ENCODE measurements around the gene NKAPL. TPM values are rescaled to one million over a fixed set of nuclear protein-coding genes. Genes with fewer than 3 reads are reported as not detected.

The NKAPL gene
- total and polyA plus RNA-seq, 12 donors, result 0.37 to 3.4 (median 1.4) TPM; not detected in 1

DNA sequence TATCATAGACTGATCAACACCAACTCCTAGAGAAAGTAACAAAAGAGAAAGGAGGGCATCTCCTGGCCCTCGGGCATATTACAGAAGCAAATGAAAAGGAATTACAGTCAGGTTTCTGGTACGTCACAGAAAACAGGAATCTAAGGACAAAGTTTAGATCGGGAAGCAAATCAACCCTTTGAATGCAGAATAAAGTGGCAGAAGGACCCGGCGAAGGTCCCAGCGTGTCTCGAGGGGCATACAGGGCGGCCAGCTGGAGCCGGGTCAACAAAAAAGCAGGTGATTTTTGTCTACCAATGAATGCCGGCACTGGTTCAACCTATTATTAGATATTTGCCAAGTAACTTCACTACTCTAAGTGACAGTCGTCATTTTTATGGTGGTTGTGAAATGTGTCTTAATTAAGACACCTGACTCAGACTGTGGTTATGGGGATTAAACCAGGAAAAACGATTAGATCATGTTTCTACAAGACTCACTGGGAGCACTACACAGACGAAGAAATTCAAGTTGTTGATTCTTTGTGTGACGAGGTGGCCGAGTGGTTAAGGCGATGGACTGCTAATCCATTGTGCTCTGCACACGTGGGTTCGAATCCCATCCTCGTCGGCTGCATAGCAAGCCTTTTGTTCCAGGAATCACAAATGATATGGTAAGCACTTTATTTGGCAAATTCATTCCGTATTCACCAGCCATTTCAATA is 46.4 kb upstream of the NKAPL start:
- intact Hi-C loops (cut with DNase I), result loop anchor here in 1 of 2 donors (10.0 kb wide), 1 partner anchor 68 kb away; the partner anchor contains the start of gene ZKSCAN8

DNA sequence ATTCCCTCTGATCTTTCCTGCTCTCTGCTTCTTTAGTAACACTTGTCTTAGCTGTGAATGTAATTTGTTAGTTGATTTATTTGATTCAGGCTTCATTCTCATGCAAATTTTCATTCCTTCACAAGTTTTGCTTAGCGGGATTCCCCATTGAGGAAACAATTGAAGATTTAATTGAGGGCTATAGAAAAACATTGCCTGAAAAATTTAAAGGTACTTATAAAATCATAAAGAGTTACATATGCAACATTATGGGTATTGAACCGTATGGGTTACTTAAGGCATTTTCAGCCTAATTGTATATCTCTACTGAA is 45.9 kb upstream of the NKAPL start:
- H3K27me3 ChIP-seq, result peaks cover 56% of the 10 kb centered on the region

More for the DNA sequence above, 46.4 kb upstream of the NKAPL start:
- Histone ChIP-seq H3K27ac (peak overlapping the region in 1 of 5 donors; percentile 12), H3K4me1 (replicated peaks in 1 of 2) (no peaks in the 10 kb centered on the region), H3K36me3 (replicated peaks in 1 of 2) (no peaks in the 10 kb centered on the region), H3K9me3 (replicated peaks in 1 of 3) (no peaks in the 10 kb centered on the region), H3K27me3 (peaks cover 60% of the 10 kb centered on the region), H3K4me3 (peak overlapping the region in 1 of 4 donors; percentile 22)
- WGBS, 4 donors, result 4 to 7% (median 6%) methylated on average over 21 of the region's 21 CpGs
- TF ChIP-seq POLR2A (IDR thresholded peaks at IDR 0.05), result no peak
- TF ChIP-seq, protein P1, sequence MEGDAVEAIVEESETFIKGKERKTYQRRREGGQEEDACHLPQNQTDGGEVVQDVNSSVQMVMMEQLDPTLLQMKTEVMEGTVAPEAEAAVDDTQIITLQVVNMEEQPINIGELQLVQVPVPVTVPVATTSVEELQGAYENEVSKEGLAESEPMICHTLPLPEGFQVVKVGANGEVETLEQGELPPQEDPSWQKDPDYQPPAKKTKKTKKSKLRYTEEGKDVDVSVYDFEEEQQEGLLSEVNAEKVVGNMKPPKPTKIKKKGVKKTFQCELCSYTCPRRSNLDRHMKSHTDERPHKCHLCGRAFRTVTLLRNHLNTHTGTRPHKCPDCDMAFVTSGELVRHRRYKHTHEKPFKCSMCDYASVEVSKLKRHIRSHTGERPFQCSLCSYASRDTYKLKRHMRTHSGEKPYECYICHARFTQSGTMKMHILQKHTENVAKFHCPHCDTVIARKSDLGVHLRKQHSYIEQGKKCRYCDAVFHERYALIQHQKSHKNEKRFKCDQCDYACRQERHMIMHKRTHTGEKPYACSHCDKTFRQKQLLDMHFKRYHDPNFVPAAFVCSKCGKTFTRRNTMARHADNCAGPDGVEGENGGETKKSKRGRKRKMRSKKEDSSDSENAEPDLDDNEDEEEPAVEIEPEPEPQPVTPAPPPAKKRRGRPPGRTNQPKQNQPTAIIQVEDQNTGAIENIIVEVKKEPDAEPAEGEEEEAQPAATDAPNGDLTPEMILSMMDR (IDR thresholded peaks at IDR 0.05), result no peak
- DNase-seq, result peak in 5 of 7 donors; percentile 37 to 63 (median 43)

DNA sequence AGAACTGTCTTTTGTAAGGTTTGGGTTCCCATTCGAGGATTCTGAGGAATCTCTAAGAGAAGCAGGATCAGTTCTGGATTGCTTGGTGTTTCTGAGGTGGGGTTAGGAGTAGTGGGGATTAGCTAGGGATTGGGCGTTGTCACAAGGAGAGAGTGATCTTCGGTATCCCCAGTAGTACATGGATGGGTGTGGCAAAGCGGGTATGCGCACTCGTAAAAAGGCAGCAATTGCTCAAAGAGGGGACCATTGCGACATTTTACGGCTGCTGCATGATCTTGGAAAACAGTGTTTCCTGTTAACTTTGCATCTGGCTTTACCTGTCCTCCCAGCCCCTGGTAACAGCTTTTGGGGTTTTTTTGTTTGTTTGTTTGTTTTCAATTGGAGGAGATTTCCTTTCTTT is 43.7 kb upstream of the NKAPL start:
- H3K4me3 ChIP-seq, result no peak overlapping the region
- 31 to 59% (median 41%) methylated on average over 8 of the region's 8 CpGs for WGBS, 4 donors
- no peak overlapping the region for H3K27ac ChIP-seq
- H3K36me3 ChIP-seq (replicated peaks in 1 of 2), result no peaks in the 10 kb centered on the region
- intact Hi-C loops (cut with DNase I), result loop anchor here in 1 of 2 donors (10.0 kb wide), 1 partner anchor 71 kb away; the partner anchor contains the start of gene ZKSCAN8
- no peak for DNase-seq
- H3K9me3 ChIP-seq (replicated peaks in 1 of 3), result no peaks in the 10 kb centered on the region
- H3K27me3 ChIP-seq, result peaks cover 36% of the 10 kb centered on the region
- TF ChIP-seq, protein P1 (IDR thresholded peaks at IDR 0.05), result no peak
- no peak for TF ChIP-seq POLR2A (IDR thresholded peaks at IDR 0.05)
- H3K4me1 ChIP-seq (replicated peaks in 1 of 2), result peaks cover 4 to 8% of the 10 kb centered on the region in 2 donors

More for the DNA sequence above, 45.9 kb upstream of the NKAPL start:
- no peaks in the 10 kb centered on the region for H3K36me3 ChIP-seq (replicated peaks in 1 of 2)
- H3K4me3 ChIP-seq, result peak overlapping the region in 1 of 4 donors; percentile 22
- no peak for DNase-seq
- no peaks in the 10 kb centered on the region for H3K9me3 ChIP-seq (replicated peaks in 1 of 3)
- peaks cover 0 to 1% of the 10 kb centered on the region in 2 donors for H3K4me1 ChIP-seq (replicated peaks in 1 of 2)
- 23 to 27% (median 25%) methylated on average over 2 of the region's 2 CpGs for WGBS, 4 donors
- no peak overlapping the region for H3K27ac ChIP-seq
- intact Hi-C loops (cut with DNase I), result loop anchor here in 1 of 2 donors (10.0 kb wide), 1 partner anchor 68 kb away; the partner anchor contains the start of gene ZKSCAN8
- no peak for TF ChIP-seq POLR2A (IDR thresholded peaks at IDR 0.05)
- TF ChIP-seq, protein P1 (IDR thresholded peaks at IDR 0.05), result no peak

DNA sequence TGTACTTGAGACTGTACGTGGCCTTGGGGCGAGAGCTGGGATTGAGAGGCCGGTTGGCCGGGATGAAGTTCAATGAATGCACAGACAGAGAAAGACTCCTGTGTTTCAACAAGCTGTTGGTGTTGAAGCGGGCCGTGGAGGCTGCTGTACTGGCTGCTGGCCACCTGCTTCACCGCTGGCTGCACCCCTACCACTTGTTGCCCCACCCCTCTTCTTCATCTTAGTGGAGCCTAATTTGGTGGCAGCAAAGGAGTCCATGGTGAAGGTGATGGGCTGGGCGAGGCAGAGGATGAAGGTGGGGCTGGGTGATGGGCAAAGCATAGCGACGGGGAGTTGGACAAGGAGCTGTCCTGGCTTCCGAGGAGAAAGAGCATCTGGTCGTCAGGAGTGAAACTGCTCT is 41.2 kb upstream of the NKAPL start:
- TF ChIP-seq, protein P1 (IDR thresholded peaks at IDR 0.05), result no peak
- TF ChIP-seq POLR2A (IDR thresholded peaks at IDR 0.05), result no peak
- H3K4me1 ChIP-seq (replicated peaks in 1 of 2), result peaks cover 4 to 8% of the 10 kb centered on the region in 2 donors
- H3K27me3 ChIP-seq, result peaks cover 17% of the 10 kb centered on the region
- intact Hi-C loops (cut with DNase I), result loop anchor here in 1 of 2 donors (10.0 kb wide), 1 partner anchor 73 kb away; the partner anchor contains the start of gene ZKSCAN8
- DNase-seq, result no peak
- peak overlapping the region in 1 of 4 donors; percentile 75 for H3K4me3 ChIP-seq
- 86 to 90% (median 86%) methylated on average over 9 to 12 of the region's 12 CpGs for WGBS, 4 donors
- no peaks in the 10 kb centered on the region for H3K36me3 ChIP-seq (replicated peaks in 1 of 2)
- no peaks in the 10 kb centered on the region for H3K9me3 ChIP-seq (replicated peaks in 1 of 3)
- H3K27ac ChIP-seq, result no peak overlapping the region
